Measurements from ENCODE around the gene PLEKHA4.

DNA sequence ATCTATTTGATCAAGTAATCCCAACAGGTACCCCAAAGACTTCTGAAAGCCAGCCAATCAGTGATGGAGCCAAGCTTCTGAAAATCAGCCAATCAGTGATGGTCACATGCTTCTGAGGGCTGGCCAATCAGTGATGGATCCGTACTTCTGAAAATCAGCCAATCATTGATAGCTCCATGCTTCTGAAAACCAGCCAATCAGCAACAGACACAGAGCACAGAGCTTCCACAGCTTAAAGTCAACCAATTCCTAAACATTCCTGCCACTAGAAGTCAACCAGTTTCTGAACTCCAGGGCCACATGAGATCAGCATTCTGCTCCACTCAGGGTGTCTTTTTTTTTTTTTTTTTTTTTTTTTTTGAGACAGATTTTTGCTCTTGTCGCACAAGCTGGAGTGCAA, 23.9 kb downstream of the PLEKHA4 start:
- TF ChIP-seq, protein P1, sequence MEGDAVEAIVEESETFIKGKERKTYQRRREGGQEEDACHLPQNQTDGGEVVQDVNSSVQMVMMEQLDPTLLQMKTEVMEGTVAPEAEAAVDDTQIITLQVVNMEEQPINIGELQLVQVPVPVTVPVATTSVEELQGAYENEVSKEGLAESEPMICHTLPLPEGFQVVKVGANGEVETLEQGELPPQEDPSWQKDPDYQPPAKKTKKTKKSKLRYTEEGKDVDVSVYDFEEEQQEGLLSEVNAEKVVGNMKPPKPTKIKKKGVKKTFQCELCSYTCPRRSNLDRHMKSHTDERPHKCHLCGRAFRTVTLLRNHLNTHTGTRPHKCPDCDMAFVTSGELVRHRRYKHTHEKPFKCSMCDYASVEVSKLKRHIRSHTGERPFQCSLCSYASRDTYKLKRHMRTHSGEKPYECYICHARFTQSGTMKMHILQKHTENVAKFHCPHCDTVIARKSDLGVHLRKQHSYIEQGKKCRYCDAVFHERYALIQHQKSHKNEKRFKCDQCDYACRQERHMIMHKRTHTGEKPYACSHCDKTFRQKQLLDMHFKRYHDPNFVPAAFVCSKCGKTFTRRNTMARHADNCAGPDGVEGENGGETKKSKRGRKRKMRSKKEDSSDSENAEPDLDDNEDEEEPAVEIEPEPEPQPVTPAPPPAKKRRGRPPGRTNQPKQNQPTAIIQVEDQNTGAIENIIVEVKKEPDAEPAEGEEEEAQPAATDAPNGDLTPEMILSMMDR (IDR thresholded peaks at IDR 0.05), result no peak
- TF ChIP-seq POLR2A (IDR thresholded peaks at IDR 0.05), result no peak
- TF ChIP-seq EP300 (IDR thresholded peaks at IDR 0.05), result no peak

Data from tibial nerve (tissue), 4 donors.